DMS 273 treated with DMSO at 0.1 percent for 48 hours (cell line): ENCODE measurements around the gene TAOK1.

Source experiments
- DNase-seq: peaks from one replicate; lab custom pipeline; 2025; lab: John Stamatoyannopoulos, UW

The TAOK1 gene

DNA sequence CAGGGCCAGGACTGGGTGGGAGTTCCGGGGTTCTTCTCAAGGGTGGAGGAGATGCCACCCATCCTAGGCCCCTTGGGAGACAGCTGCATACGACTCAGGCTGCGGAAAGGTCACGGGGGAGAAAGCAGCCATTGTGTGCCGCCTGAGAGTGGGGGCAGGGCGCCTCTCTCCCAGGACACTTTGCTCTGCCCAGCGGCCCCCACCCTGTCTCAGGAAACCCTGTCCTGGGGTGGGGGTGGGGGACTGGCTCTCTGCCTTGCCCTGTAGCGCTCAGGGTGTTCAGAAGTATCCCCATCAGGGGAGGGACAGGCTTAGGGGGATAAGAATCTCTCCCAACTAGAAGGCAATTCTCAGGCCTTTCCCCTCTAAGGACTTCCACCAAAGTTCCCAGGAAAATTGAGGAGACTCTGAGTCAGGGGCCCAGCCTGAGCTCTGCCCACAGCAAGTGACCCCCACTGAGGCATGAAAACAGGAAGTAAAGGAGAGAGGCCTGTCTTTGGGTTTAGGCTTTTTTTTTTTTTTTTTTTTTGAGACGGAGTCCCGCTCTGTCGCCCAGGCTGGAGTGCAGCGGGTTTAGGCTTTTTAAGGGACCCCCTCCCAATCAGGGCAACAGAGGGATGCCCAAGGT lies 194.4 kb downstream of the TAOK1 start:
- DNase-seq: no peak

- no peak for DNase-seq
Observed at GRCh38 chr17:29585080-29585751, 195.1 kb downstream of the TAOK1 start.

GRCh38 chr17:29586676-29587469 lies 196.7 kb downstream of the TAOK1 start:
- no peak for DNase-seq

- DNase-seq: no peak
Observed at GRCh38 chr17:29587591-29587990, 197.4 kb downstream of the TAOK1 start.

- no peak for DNase-seq
Observed at GRCh38 chr17:29588017-29588561, 197.9 kb downstream of the TAOK1 start.

DNA sequence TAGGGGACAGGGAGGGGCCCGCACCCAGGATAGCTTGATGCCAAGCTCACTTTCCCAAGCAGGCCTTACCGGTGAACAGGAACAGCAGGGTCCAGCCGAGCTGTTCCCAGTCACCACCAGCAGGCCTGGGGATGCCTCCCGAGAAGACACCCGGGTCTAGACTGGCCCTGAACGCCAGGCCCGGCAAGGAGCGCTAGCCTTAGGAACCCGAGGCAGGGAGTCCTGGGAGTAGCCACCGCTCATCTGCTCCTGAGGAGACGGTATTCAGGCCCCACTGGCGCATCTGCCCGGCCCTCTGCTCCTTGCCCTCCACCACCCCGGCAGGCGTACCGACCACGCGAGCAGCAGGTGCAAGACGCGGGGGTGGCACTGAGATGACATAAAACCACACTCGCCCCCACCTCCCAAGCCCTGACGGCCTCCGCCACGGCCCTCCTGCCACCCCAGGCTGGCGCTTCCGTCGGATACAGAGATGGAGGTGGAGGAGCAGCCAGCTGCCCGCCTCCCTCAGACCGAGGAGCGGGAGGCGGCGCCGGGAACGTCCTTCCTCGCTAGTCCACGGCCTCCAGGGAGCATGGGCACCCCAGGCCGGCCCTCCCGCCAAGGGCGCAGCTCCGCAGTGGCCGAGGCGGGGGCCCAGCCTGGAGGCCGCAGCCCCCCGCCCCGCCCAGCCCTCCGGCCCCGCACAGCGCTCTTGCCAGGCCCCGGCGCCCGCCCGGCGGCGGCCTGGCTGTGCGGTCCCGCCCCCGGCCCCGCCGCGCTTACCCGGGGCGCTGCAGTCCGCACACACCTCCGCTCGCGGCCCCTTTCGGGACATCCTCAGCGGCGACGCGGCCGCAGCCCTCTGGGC lies 198.6 kb downstream of the TAOK1 start:
- DNase-seq: no peak

DNA sequence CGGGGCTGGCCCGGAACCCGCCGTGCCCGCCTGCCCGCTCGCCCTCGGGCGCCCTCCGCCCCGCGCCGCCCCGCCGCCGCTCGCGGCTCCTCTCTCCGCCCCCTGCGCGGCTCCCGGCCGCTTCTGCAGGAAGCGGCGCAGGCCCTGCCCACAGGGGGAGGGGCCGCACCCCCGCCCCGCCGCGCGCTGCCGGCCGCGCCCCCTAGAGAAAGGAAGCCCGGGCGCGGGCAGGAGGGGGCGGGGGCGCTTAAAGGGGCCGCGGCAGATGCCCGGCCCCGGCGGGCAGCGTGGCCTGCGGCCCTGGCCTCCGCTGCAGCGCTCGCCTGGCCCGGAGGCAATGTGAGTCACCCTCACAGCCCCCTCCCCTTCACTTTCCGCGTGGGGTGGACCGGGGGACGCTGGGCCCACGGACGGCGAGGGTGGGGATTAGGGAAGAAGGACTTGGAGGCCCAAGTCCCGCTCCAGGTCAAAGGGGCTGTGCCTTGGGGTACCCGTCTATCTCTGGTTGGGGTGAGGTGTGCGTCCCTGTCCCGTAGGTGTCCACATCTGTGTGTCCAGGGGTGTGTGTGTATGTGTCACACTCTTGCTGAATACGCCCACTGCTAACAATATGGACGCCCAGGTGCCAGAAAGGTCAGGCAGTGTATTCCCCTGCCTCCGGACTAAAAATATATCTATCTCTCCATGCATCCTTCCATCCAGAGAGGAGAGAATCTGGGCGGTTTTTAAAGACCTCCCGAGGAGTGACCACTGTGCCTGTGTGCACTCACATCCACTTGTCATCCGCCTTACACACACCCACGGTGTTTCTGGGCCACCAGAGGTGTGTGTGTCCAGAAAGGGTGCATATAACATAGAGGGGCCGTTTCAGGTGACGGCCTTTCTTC lies 199.6 kb downstream of the TAOK1 start, which contains the start of gene GIT1:
TSS of gene GIT1 (minus strand) at position 125 of the 887 bp plus-strand sequence. CDS start 270 bp downstream, outside the sequence.
- peak; percentile 52 for DNase-seq

DNA sequence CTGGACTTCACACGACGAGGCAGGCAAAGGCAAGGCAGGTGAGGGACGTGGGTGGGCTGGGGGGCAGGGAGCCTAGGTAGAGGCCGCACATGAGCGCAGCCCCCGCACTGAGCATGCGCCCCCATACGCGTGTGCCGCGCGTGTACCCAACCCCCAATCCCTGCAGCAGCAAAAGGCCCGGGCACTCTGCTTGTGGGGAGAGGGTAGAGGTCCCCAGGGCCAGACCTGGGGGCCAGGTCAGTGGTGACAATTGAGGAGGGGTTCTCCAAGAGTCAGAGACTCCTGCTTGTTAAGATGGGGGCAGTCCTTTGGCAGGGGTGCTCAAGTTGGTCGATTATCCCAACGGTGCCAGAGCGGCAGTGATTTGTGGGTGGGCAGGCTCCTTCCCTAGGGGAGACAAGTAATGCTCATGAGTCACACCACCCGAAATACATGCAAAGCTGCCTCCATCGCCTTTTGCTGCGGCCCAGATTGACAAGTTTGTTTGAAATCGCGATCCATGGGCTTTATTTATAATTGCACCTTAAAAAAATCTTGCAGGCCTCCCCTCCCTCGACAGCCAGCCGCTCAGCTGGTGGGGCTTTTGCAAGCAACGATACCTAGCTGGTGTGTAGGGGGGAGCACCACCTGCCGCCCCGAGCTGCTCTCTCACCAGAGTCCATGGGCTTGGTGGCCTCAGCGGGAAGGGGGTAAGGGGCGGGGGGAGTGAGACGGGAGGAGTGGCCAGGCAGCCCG lies 200.4 kb downstream of the TAOK1 start:
- DNase-seq: peak; percentile 81

- DNase-seq: peak; percentile 82
Observed at GRCh38 chr17:29591146-29591736, 201.1 kb downstream of the TAOK1 start.

DNA sequence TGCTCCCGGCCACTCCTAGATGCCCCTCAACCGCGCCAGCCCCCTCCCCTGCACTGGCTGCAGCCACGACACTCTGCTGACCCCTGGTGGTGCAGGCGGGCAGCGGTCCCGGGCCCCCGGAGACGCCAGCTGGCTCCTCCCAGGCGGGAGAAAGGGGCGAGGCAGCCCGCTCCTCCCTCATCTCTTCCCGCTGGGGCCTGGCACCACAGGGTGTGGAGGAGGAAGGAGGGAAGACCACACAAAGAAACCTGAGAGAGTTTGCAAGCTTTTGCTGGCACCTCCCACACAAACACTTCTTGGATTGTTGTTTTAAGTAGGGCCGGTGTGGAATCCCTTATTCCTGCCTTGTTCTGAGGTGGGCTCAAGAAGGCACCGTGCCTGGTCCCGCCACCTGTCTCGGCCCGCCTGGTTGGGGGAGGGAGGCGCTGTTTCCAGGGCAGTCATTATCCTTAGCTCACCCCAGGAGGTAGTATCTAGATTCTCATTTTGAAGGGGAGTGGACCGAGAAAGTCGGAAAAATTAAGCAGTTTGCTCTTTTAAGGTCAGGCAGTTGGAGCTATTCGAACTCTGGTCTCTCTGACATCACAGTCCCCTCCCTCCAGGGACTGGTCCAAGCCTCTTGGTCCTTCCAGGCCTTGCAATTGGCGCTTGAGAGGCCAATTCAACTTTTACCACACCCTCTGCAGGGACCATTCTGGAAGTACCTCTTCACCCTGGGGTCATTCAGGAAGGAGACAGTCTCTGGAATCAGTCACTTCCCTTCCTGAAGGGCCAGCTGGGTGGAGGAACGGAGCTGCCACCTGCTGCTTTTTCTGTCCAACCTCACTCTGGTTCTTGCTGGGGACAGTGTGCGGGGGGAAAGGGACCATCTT lies 201.8 kb downstream of the TAOK1 start:
- peak; percentile 89 for DNase-seq

DNA sequence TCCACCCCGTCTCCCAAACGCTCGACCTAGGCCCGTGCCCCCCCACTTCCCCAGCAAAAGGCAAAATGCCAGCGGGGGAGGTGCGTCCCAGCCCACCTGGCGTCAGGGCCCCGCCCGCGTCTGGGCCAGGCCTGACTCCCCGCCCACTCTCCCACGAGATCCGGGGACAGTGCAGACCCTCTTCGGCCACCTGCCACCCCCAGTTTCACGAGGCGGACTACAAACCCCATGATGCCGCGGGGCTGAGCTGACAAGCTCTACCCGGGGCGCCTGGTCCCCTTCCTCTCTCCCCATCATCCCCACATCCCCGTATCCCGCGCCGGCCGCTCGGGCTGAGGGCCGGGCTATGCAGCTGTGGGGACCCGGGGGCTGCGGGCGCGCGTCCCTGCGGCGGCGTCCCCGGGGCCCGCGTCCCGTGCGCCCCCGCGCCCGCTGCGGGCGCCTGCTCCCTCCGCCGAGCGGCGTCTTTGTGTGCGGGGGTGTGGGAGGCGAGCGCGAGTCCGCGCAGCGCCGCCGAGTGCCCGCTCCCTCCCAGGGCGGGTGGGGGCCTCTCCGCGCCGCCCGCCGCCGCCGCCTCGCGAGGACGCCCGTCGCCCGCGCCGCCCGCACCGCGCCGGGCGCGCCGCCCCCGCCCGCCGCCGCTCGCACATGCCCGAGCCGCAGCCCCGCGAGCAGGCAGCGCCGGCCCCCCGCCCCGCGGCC lies 202.8 kb downstream of the TAOK1 start, which contains the start of gene ANKRD13B:
TSS of gene ANKRD13B (plus strand) at position 283 of the 702 bp plus-strand sequence. CDS start 490 bp downstream, outside the sequence.
- DNase-seq: peak; percentile 60

- DNase-seq: peak; percentile 17
Observed at GRCh38 chr17:29593591-29594518, 203.7 kb downstream of the TAOK1 start.

- DNase-seq: no peak
Observed at GRCh38 chr17:29594519-29595090, 204.4 kb downstream of the TAOK1 start.

DNA sequence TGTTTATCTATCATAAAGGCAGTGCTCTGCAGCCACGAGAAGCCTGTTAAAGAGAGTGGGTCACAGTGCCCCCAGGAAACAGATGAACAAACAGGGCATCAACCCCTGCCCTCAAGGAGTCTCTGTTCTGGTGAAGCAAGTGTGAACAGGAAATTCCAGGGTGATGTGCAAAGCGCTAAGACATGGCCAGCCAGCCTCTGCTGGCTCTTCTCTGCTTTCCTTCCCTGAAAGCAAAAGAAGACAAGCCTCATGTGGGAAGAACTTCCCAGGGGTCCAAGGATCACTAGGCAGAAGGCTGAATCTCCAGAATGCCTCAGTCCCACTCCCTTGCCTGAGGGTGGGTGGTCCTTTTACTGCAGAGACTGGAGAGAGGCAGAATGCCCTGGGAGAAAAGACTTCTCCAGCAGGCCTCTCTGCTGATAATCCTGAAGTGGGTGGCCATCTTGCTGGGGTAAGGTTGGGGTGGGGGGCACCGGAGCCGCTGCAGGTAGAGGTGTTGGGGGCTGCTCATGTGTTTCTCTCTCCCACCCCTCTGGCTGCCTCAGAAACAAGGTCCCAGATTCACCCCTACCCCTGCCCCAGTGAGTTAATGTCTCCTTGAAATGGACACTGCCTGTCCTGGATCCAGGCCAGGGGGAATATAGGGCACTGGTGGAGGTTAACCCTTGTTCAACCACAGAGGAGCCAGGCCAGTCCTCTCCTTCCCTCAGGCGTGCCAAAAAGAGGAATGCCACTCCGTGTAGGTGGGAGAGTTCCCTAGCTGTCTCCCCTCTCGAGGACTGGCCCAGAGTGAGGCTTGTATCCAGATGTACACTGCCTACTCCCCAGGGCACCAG lies 205.2 kb downstream of the TAOK1 start:
- no peak for DNase-seq
